Testis (tissue), 3 donors: Measurements from ENCODE around the gene ADAMTS10. TPM values are rescaled to one million over a fixed set of nuclear protein-coding genes. Genes with fewer than 3 reads are reported as not detected.
"Not testable (repeated sequence)": the region's sequence is repeated elsewhere in the genome, so short reads cannot be mapped to it uniquely, and the experiment has no call there.

Experiments used
- DNase-seq: peaks from one replicate; pipeline ENCODE4 v3.0.0-alpha.2; 2019
- H3K27ac ChIP-seq, 2 donors: fragments of 200-600 bp; sonication (generic); one replicate each; pipeline ENCODE4 v1.5.1; 2019
- H3K27me3 ChIP-seq: fragments of 200-600 bp; sonication (generic); one replicate; pipeline ENCODE4 v1.5.1; 2019
- H3K36me3 ChIP-seq: fragments of 200-600 bp; sonication (generic); one replicate; pipeline ENCODE4 v1.5.1; 2017; ENCODE audit warnings: low read depth; ENCODE audit errors: missing control alignments
- H3K4me1 ChIP-seq: fragments of 200-600 bp; sonication (generic); one replicate; pipeline ENCODE4 v1.5.1; 2019
- H3K4me3 ChIP-seq, 2 donors: fragments of 200-600 bp; sonication (generic); one replicate each; pipeline ENCODE4 v1.5.1; 2017 to 2019
- H3K9me3 ChIP-seq: fragments of 200-600 bp; sonication (generic); one replicate; pipeline ENCODE4 v1.5.1; 2017
- CTCF ChIP-seq, 3 experiments: fragments of 450-650 bp in 2 of 3; fragments of 200-600 bp in 1 of 3; sonication (generic) in 1 of 3; IDR thresholded peaks; one replicate each; pipeline ENCODE4 v1.5.1; 2016 to 2019; ENCODE audit warnings: antibody characterized with exemption in 3 of 3, mild to moderate bottlenecking in 2 of 3, moderate library complexity in 1 of 3
- POLR2A ChIP-seq: fragments of 450-650 bp; IDR thresholded peaks from one replicate; pipeline ENCODE4 v1.6.1; 2017; ENCODE audit warnings: antibody characterized with exemption, mild to moderate bottlenecking, moderate library complexity
- WGBS, 2 donors: methylation state at CpG; one replicate each; pipeline ENCODE4 v1.1.5; 2018; 5-methylcytosine and 5-hydroxymethylcytosine counted together
- intact Hi-C: fragments of 100-400 bp; cut with DNase I; formaldehyde crosslinking; loops from one replicate; pipeline ENCODE4 v1.15.1; 2023; ENCODE audit warnings: low total_unique reads
- polyA plus RNA-seq: library from polyadenylated mRNA; stranded (reverse); fragments of 350-450 nt; fragmentation: Illumina TruSeq; extraction: RNeasy Lipid Tissue Mini Kit (QIAGEN cat#74804); gene quantifications from one replicate; pipeline ENCODE4 v1.2.3, GENCODE V29; 2014; ENCODE audit warnings: low read depth, low replicate concordance; ENCODE audit not compliant: insufficient read depth
- total RNA-seq, 2 donors: library from RNA; depleted of rRNA; stranded (reverse); fragments of >200 nt; gene quantifications; one replicate each; pipeline ENCODE4 v1.2.3, GENCODE V29; 2016

The ADAMTS10 gene
- total and polyA plus RNA-seq, 3 donors from 2014 or later = 7.2 to 31.9 (median 27.9) TPM

GRCh38 chr19:8576273-8576993, 34.1 kb downstream of the ADAMTS10 start:
- peak overlapping the region in 1 of 2 donors; percentile 34 for H3K4me3 ChIP-seq
- no peaks in the 10 kb centered on the region for H3K9me3 ChIP-seq
- DNase-seq = no peak
- H3K27me3 ChIP-seq = no peaks in the 10 kb centered on the region
- no peak overlapping the region for H3K27ac ChIP-seq
- no peak for TF ChIP-seq CTCF (IDR thresholded peaks at IDR 0.05)
- TF ChIP-seq POLR2A = no peak
- no peaks in the 10 kb centered on the region for H3K36me3 ChIP-seq
- WGBS, 2 donors = 67% methylated on average over 18 to 19 of the region's 19 CpGs
- H3K4me1 ChIP-seq = no peaks in the 10 kb centered on the region
- intact Hi-C loops = no loop called here

- Histone ChIP-seq H3K4me1 (no peaks in the 10 kb centered on the region), H3K4me3 (no peak overlapping the region), H3K27ac (no peak overlapping the region), H3K27me3 (no peaks in the 10 kb centered on the region), H3K36me3 (no peaks in the 10 kb centered on the region), H3K9me3 (no peaks in the 10 kb centered on the region)
- no peak for TF ChIP-seq POLR2A
- TF ChIP-seq CTCF (IDR thresholded peaks at IDR 0.05) = no peak
- DNase-seq = no peak
- WGBS, 2 donors = 43 to 66% methylated on average over 10 of the region's 10 CpGs
- intact Hi-C loops = no loop called here
Measured at GRCh38 chr19:8575467-8575997, 35.0 kb downstream of the ADAMTS10 start.

GRCh38 chr19:8574619-8574922, 35.9 kb downstream of the ADAMTS10 start:
- H3K9me3 ChIP-seq, H3K4me1 ChIP-seq, intact Hi-C loops, H3K4me3 ChIP-seq, H3K27ac ChIP-seq, H3K27me3 ChIP-seq, DNase-seq, H3K36me3 ChIP-seq: not testable (repeated sequence)
- WGBS, 2 donors = 92 to 94% methylated on average over 7 of the region's 7 CpGs

- no peak overlapping the region for H3K27ac ChIP-seq
- no peak overlapping the region for H3K4me3 ChIP-seq
- H3K27me3 ChIP-seq = no peaks in the 10 kb centered on the region
- H3K9me3 ChIP-seq = no peaks in the 10 kb centered on the region
- no peak for DNase-seq
- 92 to 95% methylated on average over 6 to 7 of the region's 7 CpGs for WGBS, 2 donors
- intact Hi-C loops = no loop called here
- H3K4me1 ChIP-seq = no peaks in the 10 kb centered on the region
- TF ChIP-seq POLR2A (no peak), CTCF (IDR thresholded peaks at IDR 0.05) (no peak)
- no peaks in the 10 kb centered on the region for H3K36me3 ChIP-seq
Measured at GRCh38 chr19:8573316-8573715, 37.2 kb downstream of the ADAMTS10 start.

- DNase-seq = peak; percentile 20
- Histone ChIP-seq H3K27me3 (no peaks in the 10 kb centered on the region), H3K4me1 (no peaks in the 10 kb centered on the region), H3K36me3 (no peaks in the 10 kb centered on the region), H3K9me3 (no peaks in the 10 kb centered on the region), H3K27ac (no peak overlapping the region), H3K4me3 (no peak overlapping the region)
- intact Hi-C loops = no loop called here
- 63 to 69% methylated on average over 2 to 5 of the region's 5 CpGs for WGBS, 2 donors
- no peak for TF ChIP-seq CTCF (IDR thresholded peaks at IDR 0.05)
- no peak for TF ChIP-seq POLR2A
Measured at GRCh38 chr19:8571006-8571411, 39.5 kb downstream of the ADAMTS10 start.
